ENCODE measurements around the gene ANXA2. TPM values are rescaled to one million over a fixed set of nuclear protein-coding genes. Genes with fewer than 3 reads are reported as not detected.

ANXA2 gene
- total and polyA plus RNA-seq, 9 donors, result 118 to 910 (median 237) TPM

- Histone ChIP-seq H3K4me1 (ENCODE audit: insufficient read depth) (no peaks in the 10 kb centered on the region), H3K27me3 (no peaks in the 10 kb centered on the region), H3K27ac (no peak overlapping the region), H3K9me3 (no peaks in the 10 kb centered on the region), H3K4me3 (no peak overlapping the region), H3K36me3 (no peaks in the 10 kb centered on the region)
- no peak for TF ChIP-seq EP300 (IDR thresholded peaks at IDR 0.05)
- no peak for TF ChIP-seq POLR2A (IDR thresholded peaks at IDR 0.05)
- no peak for TF ChIP-seq CTCF (IDR thresholded peaks at IDR 0.05)
- no peak for DNase-seq
- WGBS, 3 donors, result 78 to 85% (median 84%) methylated on average over 3 of the region's 3 CpGs
- intact Hi-C loops (cut with DNase I), result loop anchor here in 2 of 4 donors (10.0 kb wide), 1 partner anchor 94 kb away; no protein-coding TSS in a partner anchor
These were observed 46.7 kb downstream of the ANXA2 start for GRCh38 chr15:60351066-60351465.

DNA sequence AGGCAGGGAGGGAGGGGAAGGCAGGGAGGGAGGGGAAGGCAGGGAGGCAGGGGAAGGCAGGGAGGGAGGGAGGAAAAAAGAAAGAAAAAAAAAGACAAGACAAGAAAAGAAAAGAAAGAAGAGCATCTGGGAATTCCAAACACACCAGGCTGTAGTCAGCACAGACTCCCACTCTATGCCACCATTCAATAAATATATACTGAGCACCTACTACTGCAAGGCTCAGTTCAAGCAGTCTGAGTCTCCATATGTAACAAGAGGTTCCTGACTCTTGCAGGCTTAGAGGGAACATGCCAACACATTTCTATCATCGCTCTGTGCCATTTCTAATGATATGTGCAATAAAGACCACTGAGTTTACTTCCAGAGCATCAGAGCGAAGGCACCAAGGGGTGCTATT lies 47.7 kb downstream of the ANXA2 start:
- Histone ChIP-seq H3K27ac (no peak overlapping the region), H3K9me3 (no peaks in the 10 kb centered on the region), H3K4me3 (no peak overlapping the region), H3K4me1 (ENCODE audit: insufficient read depth) (no peaks in the 10 kb centered on the region), H3K27me3 (no peaks in the 10 kb centered on the region), H3K36me3 (no peaks in the 10 kb centered on the region)
- DNase-seq, result no peak
- WGBS, 3 donors, result 96 to 98% (median 98%) methylated on average over 2 of the region's 2 CpGs
- intact Hi-C loops (cut with DNase I), result loop anchor here in 2 of 4 donors (10.0 kb wide), 1 partner anchor 95 kb away; no protein-coding TSS in a partner anchor
- TF ChIP-seq CTCF (IDR thresholded peaks at IDR 0.05), result no peak
- no peak for TF ChIP-seq EP300 (IDR thresholded peaks at IDR 0.05)
- no peak for TF ChIP-seq POLR2A (IDR thresholded peaks at IDR 0.05)

DNA sequence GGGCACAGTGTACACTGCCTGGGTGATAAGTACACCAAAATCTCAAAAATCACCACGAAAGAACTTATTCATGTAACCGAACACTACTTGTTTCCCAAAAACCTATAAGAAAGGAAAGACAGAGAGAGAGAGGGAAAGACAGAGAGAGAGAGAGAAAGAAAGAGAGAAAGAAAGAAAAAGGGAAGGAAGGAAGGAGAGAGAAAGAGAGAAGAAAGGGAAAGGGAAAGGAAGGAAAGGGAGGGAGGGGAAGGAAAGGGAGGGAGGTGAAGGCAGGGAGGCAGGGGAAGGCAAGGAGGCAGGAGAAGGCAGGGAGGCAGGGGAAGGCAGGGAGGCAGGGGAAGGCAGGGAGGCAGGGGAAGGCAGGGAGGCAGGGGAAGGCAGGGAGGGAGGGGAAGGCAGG lies 48.2 kb downstream of the ANXA2 start:
- 87 to 97% (median 94%) methylated on average over 2 of the region's 2 CpGs for WGBS, 3 donors
- Histone ChIP-seq H3K4me1 (ENCODE audit: insufficient read depth) (no peaks in the 10 kb centered on the region), H3K4me3 (no peak overlapping the region), H3K9me3 (no peaks in the 10 kb centered on the region), H3K27me3 (no peaks in the 10 kb centered on the region), H3K27ac (no peak overlapping the region), H3K36me3 (no peaks in the 10 kb centered on the region)
- DNase-seq, result no peak
- intact Hi-C loops (cut with DNase I), result no loop called here
- TF ChIP-seq CTCF (IDR thresholded peaks at IDR 0.05), result no peak
- no peak for TF ChIP-seq EP300 (IDR thresholded peaks at IDR 0.05)
- TF ChIP-seq POLR2A (IDR thresholded peaks at IDR 0.05), result no peak

DNA sequence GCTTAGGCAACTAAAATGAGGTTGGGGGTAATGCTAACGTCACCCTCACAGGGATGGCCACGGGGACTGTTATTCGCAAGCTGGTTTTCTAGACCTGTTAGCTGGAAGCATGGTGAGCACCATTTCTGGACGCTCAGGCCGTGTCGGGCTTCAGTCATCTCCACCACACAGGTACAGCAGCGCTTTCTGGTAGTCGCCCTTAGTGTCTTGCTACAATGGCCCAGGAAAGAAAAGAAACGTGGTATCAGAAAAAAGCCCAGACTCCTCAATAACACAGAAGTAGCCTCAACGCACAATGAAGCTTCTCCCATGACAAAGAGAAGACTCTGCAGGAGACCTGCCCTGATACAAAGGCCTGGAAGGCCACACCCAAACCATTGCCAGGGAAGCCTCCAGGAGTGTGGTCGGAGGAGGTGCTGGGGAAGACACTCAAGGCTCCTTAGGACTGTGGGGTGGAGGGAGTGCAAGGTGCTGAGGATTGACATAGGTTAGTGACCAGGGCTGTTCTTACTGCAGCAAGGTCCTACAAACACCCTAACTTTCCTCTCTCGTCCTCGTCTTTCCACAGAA lies 50.2 kb downstream of the ANXA2 start:
- Histone ChIP-seq H3K4me1 (ENCODE audit: insufficient read depth) (no peaks in the 10 kb centered on the region), H3K27ac (no peak overlapping the region), H3K27me3 (no peaks in the 10 kb centered on the region), H3K4me3 (no peak overlapping the region), H3K36me3 (no peaks in the 10 kb centered on the region), H3K9me3 (no peaks in the 10 kb centered on the region)
- TF ChIP-seq POLR2A (IDR thresholded peaks at IDR 0.05) (no peak), CTCF (IDR thresholded peaks at IDR 0.05) (no peak), EP300 (IDR thresholded peaks at IDR 0.05) (no peak)
- WGBS, 3 donors, result 86 to 94% (median 89%) methylated on average over 13 of the region's 13 CpGs
- DNase-seq, result no peak
- intact Hi-C loops (cut with DNase I), result no loop called here

Measured in ovary (tissue), 9 donors.